Esophagus muscularis mucosa (tissue), 3 donors: ENCODE measurements around the gene ULK1.

ENCODE experiments used
- POLR2A ChIP-seq: fragments of 450-650 bp; IDR thresholded peaks from one replicate; pipeline ENCODE4 v1.6.1; 2017; ENCODE audit warnings: antibody characterized with exemption, moderate library complexity, mild to moderate bottlenecking, low read depth
- POLR2AphosphoS5 ChIP-seq, 2 donors: sonication (generic); formaldehyde crosslinking; IDR thresholded peaks; one replicate each; pipeline ENCODE4 v1.6.1; 2017; ENCODE audit warnings: antibody characterized with exemption in 2 of 2
- TF ChIP-seq, protein P1 (sequence below), 3 experiments: fragments of 200-600 bp in 2 of 3; fragments of 450-650 bp in 1 of 3; sonication (generic) in 2 of 3; IDR thresholded peaks; one replicate each; pipeline ENCODE4 v1.5.1; 2017 to 2019; ENCODE audit warnings: antibody characterized with exemption in 3 of 3, mild to moderate bottlenecking in 2 of 3, moderate library complexity in 1 of 3

DNA sequence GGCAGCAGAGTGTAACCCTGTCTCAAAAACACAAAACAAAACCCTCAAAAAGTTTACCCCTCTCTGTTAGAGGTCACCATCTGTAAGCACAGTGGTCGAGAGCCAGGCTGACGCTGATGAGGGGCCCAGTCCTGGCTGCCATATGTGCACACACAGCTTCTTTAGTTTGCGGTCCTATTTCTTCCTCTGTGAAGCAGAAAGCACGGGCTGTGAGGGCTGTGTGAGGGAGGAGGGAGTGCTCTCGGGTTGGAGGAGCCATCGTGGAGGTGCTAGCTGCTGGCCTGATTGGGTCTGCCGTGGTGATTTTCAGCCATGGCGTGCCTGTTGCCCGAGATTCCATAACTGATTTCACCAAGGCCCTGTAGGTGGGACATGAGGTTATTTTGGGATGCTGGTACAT is 3.5 kb downstream of the ULK1 start:
- TF ChIP-seq POLR2AphosphoS5 (IDR thresholded peaks at IDR 0.05) (no peak), POLR2A (no peak)
- TF ChIP-seq, protein P1, sequence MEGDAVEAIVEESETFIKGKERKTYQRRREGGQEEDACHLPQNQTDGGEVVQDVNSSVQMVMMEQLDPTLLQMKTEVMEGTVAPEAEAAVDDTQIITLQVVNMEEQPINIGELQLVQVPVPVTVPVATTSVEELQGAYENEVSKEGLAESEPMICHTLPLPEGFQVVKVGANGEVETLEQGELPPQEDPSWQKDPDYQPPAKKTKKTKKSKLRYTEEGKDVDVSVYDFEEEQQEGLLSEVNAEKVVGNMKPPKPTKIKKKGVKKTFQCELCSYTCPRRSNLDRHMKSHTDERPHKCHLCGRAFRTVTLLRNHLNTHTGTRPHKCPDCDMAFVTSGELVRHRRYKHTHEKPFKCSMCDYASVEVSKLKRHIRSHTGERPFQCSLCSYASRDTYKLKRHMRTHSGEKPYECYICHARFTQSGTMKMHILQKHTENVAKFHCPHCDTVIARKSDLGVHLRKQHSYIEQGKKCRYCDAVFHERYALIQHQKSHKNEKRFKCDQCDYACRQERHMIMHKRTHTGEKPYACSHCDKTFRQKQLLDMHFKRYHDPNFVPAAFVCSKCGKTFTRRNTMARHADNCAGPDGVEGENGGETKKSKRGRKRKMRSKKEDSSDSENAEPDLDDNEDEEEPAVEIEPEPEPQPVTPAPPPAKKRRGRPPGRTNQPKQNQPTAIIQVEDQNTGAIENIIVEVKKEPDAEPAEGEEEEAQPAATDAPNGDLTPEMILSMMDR (IDR thresholded peaks at IDR 0.05), result no peak
